SU-DHL-6 (cell line): ENCODE results near the gene ZNF594.
"Not testable (repeated sequence)": the region's sequence is repeated elsewhere in the genome, so short reads cannot be mapped to it uniquely, and the experiment has no call there.

ENCODE experiments used
- H2AFZ ChIP-seq: fragments of 200-600 bp; sonication (generic); 2 replicates; pipeline ENCODE4 v1.6.1; 2014; ENCODE audit warnings: low read depth, mild to moderate bottlenecking, moderate library complexity, mixed read lengths, antibody characterized with exemption, low read length; ENCODE audit not compliant: severe bottlenecking
- H3F3A ChIP-seq: fragments of 200-600 bp; shearing (Covaris generic); 2 replicates; pipeline ENCODE4 v1.6.0; 2016; ENCODE audit warnings: antibody characterized with exemption, mild to moderate bottlenecking; ENCODE audit not compliant: insufficient read depth
- H3K27ac ChIP-seq: fragments of 200-600 bp; sonication (generic); 2 replicates; pipeline ENCODE4 v1.5.1; 2016; ENCODE audit warnings: low read depth, mild to moderate bottlenecking, low read length, moderate library complexity, mixed read lengths
- H3K27me3 ChIP-seq: fragments of 200-600 bp; sonication (generic), shearing (Covaris generic); 2 replicates; pipeline ENCODE4 v1.6.0; 2014; ENCODE audit warnings: mild to moderate bottlenecking, low read length
- H3K36me3 ChIP-seq: fragments of 200-600 bp; sonication (generic); 2 replicates; pipeline ENCODE4 v1.6.1; 2014; ENCODE audit warnings: mild to moderate bottlenecking, low read length, mixed read lengths
- H3K4me2 ChIP-seq: fragments of 300-600, 200-600 bp; shearing (Covaris generic), sonication (generic); 2 replicates; pipeline ENCODE4 v1.6.0; 2014; ENCODE audit warnings: low read length, low read depth, mild to moderate bottlenecking; ENCODE audit not compliant: poor library complexity, severe bottlenecking
- H3K4me3 ChIP-seq: fragments of 200-600 bp; sonication (generic); 2 replicates; pipeline ENCODE4 v1.5.1; 2014; ENCODE audit warnings: antibody characterized with exemption, low read length, mild to moderate bottlenecking, mixed read lengths; ENCODE audit not compliant: insufficient read depth, poor library complexity, severe bottlenecking
- H3K79me2 ChIP-seq: fragments of 200-600 bp; sonication (generic); 2 replicates; pipeline ENCODE4 v1.6.1; 2014; ENCODE audit warnings: mild to moderate bottlenecking, low read length, moderate library complexity; ENCODE audit not compliant: insufficient read depth
- H3K9ac ChIP-seq: fragments of 200-600 bp; sonication (generic); 2 replicates; pipeline ENCODE4 v1.7.0; 2014; ENCODE audit warnings: mild to moderate bottlenecking, low read length
- H3K9me2 ChIP-seq: fragments of 200-600 bp; sonication (generic); replicated peaks from 2 replicates; pipeline ENCODE4 v1.6.1; 2014; ENCODE audit warnings: low read length; ENCODE audit not compliant: insufficient read depth
- H3K9me3 ChIP-seq: fragments of 200-600 bp; sonication (generic); 2 replicates; pipeline ENCODE4 v1.6.1; 2014; ENCODE audit warnings: low read length, mixed read lengths; ENCODE audit not compliant: insufficient read depth
- H4K20me1 ChIP-seq: fragments of 200-600 bp; sonication (generic); 2 replicates; pipeline ENCODE4 v1.6.1; 2014; ENCODE audit warnings: low read depth, mild to moderate bottlenecking, antibody characterized with exemption, low read length, moderate library complexity, mixed read lengths
- EZH2phosphoT487 ChIP-seq: fragments of 200-600 bp; sonication (generic), shearing (Covaris generic); conservative IDR thresholded peaks from 2 replicates; pipeline ENCODE4 v1.6.1; 2018; ENCODE audit warnings: mild to moderate bottlenecking, antibody characterized with exemption, low read length, moderate library complexity, mixed read lengths
- TF ChIP-seq, protein P1 (sequence below): fragments of 200-600 bp; sonication (generic); IDR thresholded peaks from one replicate; pipeline ENCODE4 v1.5.1; 2017; ENCODE audit warnings: antibody characterized with exemption, mild to moderate bottlenecking, low read length, moderate library complexity; ENCODE audit not compliant: insufficient read depth, poor library complexity, severe bottlenecking

The ZNF594 gene

DNA sequence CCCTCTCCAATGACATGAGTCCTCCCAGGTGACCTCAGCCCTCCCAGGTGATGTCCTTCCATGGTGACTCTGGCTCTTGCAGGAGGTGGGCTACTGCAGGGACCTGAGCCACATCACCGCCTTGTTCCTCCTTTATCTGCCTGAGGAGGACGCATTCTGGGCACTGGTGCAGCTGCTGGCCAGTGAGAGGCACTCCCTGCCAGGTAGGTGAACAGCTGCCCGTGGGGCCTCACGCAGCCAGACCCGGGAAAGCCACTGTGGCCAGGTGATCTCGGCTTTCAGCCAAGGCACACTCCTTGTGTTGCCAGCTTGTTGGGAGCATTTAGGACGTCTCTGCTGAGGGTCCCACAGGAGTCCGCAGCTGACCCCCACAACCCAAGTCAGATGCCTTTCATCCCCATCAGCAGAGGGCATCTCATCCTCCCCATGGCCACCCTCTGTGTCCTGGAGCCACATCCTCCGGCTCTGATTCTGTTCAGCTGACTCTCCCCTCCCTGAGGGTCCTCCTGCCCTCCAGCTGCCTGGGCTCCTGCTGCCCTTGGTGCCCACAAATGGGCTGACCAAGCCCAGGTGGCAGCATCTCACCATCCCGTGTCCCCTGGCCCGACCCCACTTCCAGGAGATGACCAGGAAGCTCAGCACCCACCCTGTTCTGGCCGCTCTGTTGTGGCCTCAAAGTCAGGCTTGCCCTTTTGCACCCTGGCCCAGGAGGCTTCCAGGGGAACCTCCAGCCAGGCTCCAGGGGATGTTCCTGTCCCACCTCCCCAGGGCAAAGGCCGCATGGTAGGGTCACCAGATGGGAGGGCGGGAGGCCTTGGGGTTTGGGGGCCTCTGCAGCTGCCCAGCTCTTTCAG lies 55.7 kb downstream of the ZNF594 start:
- no peaks in the 10 kb centered on the region for H3K27me3 ChIP-seq
- no peak overlapping the region for H3K4me3 ChIP-seq
- no peak overlapping the region for H3K4me2 ChIP-seq
- H2AFZ ChIP-seq: no peak overlapping the region
- H4K20me1 ChIP-seq: no peaks in the 10 kb centered on the region
- H3K36me3 ChIP-seq: no peaks in the 10 kb centered on the region
- no peaks in the 10 kb centered on the region for H3K9me3 ChIP-seq
- H3K9me2 ChIP-seq: no peaks in the 10 kb centered on the region
- no peak overlapping the region for H3K27ac ChIP-seq
- no peak for TF ChIP-seq EZH2phosphoT487
- TF ChIP-seq, protein P1, sequence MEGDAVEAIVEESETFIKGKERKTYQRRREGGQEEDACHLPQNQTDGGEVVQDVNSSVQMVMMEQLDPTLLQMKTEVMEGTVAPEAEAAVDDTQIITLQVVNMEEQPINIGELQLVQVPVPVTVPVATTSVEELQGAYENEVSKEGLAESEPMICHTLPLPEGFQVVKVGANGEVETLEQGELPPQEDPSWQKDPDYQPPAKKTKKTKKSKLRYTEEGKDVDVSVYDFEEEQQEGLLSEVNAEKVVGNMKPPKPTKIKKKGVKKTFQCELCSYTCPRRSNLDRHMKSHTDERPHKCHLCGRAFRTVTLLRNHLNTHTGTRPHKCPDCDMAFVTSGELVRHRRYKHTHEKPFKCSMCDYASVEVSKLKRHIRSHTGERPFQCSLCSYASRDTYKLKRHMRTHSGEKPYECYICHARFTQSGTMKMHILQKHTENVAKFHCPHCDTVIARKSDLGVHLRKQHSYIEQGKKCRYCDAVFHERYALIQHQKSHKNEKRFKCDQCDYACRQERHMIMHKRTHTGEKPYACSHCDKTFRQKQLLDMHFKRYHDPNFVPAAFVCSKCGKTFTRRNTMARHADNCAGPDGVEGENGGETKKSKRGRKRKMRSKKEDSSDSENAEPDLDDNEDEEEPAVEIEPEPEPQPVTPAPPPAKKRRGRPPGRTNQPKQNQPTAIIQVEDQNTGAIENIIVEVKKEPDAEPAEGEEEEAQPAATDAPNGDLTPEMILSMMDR: no peak
- no peaks in the 10 kb centered on the region for H3K79me2 ChIP-seq
- no peak overlapping the region for H3K9ac ChIP-seq
- H3F3A ChIP-seq: no peaks in the 10 kb centered on the region

DNA sequence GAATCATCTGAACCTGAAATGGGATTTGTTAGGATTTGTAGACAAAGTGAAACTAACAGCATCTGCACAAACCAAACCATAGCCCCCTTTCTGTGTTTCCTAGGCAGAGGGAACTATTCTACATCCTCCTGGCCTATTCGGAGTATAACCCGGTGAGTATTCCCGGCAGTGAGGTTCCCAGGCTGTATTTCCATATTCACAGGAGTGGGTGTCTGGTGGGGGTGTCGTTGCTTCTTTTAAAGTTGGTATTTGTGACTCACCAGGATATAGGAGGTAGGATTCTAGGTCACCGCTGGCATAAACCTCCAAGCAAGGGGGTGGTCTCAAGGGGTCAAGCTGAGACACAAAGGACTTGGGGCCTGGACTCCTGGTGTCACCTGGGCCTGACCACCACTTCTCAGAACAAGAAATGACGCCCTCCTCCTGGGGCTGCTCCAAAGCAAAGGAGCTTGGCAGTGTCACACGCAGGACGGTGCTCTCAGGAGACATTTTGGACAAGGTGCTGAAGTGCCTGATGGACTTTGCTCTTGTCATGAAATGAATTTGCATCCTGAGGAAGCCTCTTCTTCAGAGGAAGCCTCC lies 56.4 kb downstream of the ZNF594 start:
- H4K20me1 ChIP-seq, H3K79me2 ChIP-seq, H3F3A ChIP-seq, H3K9me2 ChIP-seq, H3K27me3 ChIP-seq, H3K27ac ChIP-seq, H3K9ac ChIP-seq, H3K9me3 ChIP-seq, H3K4me3 ChIP-seq, H2AFZ ChIP-seq, H3K36me3 ChIP-seq, H3K4me2 ChIP-seq: not testable (repeated sequence)

DNA sequence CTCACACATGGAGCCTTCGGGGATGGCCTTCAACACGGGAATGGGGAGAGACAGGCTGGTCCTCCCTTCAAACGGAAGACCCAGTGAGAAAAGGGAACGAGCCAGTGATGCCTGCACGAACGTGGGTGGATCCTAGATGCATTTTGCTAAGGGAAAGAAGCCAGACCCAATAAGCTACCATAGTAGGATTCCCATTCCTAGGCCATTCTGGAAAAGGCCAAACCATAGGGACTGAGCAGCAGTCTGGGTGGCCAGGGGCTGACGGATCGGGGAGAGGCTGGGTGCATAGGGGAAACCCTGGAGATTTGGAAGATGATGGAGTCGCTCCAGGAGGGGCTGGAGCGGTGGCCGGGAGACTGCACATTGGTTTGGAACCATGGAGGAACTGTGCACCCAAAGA lies 57.1 kb downstream of the ZNF594 start:
- not testable (repeated sequence) for H3K9ac ChIP-seq, H3F3A ChIP-seq, H2AFZ ChIP-seq, H3K4me3 ChIP-seq, H3K79me2 ChIP-seq, H3K27ac ChIP-seq, H3K27me3 ChIP-seq, H3K9me2 ChIP-seq, H3K36me3 ChIP-seq, H3K9me3 ChIP-seq, H3K4me2 ChIP-seq, H4K20me1 ChIP-seq

DNA sequence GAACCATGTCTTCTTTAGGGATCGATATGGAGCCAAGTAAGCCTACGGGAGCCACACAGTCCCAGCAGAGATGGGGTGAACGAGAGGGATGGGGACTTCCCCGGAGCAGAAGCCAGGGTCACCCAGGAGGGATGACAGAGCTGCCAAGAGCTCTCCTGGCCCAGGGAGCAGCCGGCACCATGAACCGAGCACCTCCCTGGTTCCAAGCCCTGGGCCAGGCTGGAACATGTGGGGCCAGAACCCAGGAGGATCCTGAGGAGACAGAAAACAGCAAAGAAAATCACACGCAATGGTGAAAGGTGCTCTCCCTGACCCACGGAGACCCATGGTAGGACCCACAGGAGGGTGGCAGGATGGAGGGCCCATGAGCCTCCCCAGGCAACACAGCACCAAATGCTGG lies 57.7 kb downstream of the ZNF594 start:
- not testable (repeated sequence) for H3F3A ChIP-seq, H3K4me2 ChIP-seq, H4K20me1 ChIP-seq, H3K9ac ChIP-seq, H3K79me2 ChIP-seq, H3K4me3 ChIP-seq, H3K9me3 ChIP-seq, H3K27ac ChIP-seq, H3K9me2 ChIP-seq, H3K27me3 ChIP-seq, H3K36me3 ChIP-seq, H2AFZ ChIP-seq

DNA sequence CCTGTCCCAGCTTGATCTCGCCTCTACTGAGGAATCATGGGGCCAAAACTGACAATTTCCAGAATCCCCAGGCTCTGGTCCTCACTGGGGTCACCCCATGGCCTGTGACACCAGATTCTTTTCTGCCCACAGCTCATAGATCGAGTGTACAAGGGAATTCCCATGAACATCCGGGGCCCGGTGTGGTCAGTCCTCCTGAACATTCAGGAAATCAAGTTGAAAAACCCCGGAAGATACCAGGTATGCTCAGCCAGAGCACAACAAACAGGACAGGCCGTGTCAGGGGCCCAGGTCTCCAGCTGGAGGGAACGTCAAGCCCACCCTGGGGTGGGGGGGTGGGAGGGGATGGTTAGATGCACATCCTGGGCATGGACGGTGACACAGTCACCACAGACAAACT lies 58.4 kb downstream of the ZNF594 start:
- H4K20me1 ChIP-seq: no peaks in the 10 kb centered on the region
- no peaks in the 10 kb centered on the region for H3K9me3 ChIP-seq
- no peak overlapping the region for H3K4me3 ChIP-seq
- H3K9me2 ChIP-seq: no peaks in the 10 kb centered on the region
- H3K27me3 ChIP-seq: no peaks in the 10 kb centered on the region
- H3K4me2 ChIP-seq: no peak overlapping the region
- TF ChIP-seq, protein P1: no peak
- no peak for TF ChIP-seq EZH2phosphoT487
- no peak overlapping the region for H2AFZ ChIP-seq
- H3K79me2 ChIP-seq: no peaks in the 10 kb centered on the region
- H3K9ac ChIP-seq: no peak overlapping the region
- H3K36me3 ChIP-seq: no peaks in the 10 kb centered on the region
- no peaks in the 10 kb centered on the region for H3F3A ChIP-seq
- no peak overlapping the region for H3K27ac ChIP-seq

DNA sequence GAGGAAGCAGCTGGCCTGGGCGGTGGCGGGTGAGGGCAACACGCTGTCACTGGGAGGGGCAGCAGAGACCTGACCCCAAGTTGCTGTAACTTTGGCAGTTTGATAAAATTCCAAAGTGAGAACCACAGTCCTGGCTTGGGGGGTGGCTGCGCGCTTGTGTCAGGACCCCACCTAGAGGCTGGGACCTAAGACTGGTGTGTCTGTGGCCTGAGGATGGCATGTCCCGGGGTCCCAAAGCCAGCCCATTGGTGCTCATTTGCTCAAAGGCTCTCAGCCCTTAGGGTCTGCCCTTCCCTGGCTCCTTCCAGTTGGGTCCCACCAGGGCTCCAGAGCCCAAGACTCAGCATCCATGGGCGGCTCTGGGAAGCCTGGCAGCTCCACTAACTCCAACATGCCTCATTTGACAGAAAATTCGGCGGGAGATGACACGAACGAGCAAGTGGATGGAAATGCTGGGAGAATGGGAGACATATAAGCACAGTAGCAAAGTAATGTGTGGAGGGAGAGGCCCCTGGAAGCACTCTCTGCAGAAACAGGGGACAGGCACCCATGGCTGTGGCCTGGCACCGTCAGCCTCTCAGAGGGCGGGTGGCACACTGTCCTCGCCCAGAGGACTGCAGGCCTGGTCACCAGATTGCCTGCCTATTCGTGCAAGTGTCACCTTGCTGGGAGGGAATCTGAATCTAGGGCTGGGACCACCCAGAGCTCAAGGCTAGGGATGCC lies 59.0 kb downstream of the ZNF594 start:
- not testable (repeated sequence) for H3F3A ChIP-seq, H3K36me3 ChIP-seq, H3K27ac ChIP-seq, H3K9ac ChIP-seq, H4K20me1 ChIP-seq, H3K27me3 ChIP-seq, H3K9me3 ChIP-seq, H2AFZ ChIP-seq, H3K79me2 ChIP-seq, H3K9me2 ChIP-seq, H3K4me2 ChIP-seq, H3K4me3 ChIP-seq
